Spleen (tissue), 11 donors: ENCODE results near the gene COL4A2. TPM values are rescaled to one million over a fixed set of nuclear protein-coding genes. Genes with fewer than 3 reads are reported as not detected.

Source experiments
- DNase-seq: peaks from one replicate; pipeline ENCODE4 v3.0.0-alpha.2; 2020
- H3K27ac ChIP-seq, 8 donors: fragments of 200-600 bp; sonication (generic) in 7 of 8; 1 replicate in 4 of 8; 2 replicates in 4 of 8; pipeline versions ENCODE4 v1.5.0 to v1.8.0; 2016 to 2021; ENCODE audit warnings: inconsistent platforms in 4 of 8, mild to moderate bottlenecking in 4 of 8, moderate library complexity in 1 of 8
- H3K27me3 ChIP-seq, 7 donors: fragments of 200-600 bp; sonication (generic) in 6 of 7; replicated peaks in 1 of 7; 1 replicate in 4 of 7; 2 replicates in 3 of 7; pipeline versions ENCODE4 v1.5.0 to v1.8.0; 2016 to 2021; ENCODE audit warnings: inconsistent platforms in 3 of 7, mild to moderate bottlenecking in 1 of 7
- H3K36me3 ChIP-seq, 6 donors: fragments of 200-600 bp; sonication (generic) in 5 of 6; 1 replicate in 4 of 6; 2 replicates in 2 of 6; pipeline versions ENCODE4 v1.5.0 to v1.8.0; 2016 to 2021; ENCODE audit warnings: inconsistent platforms in 2 of 6
- H3K4me1 ChIP-seq, 6 donors: fragments of 200-600 bp; sonication (generic) in 5 of 6; 1 replicate in 3 of 6; 2 replicates in 3 of 6; pipeline versions ENCODE4 v1.5.0 to v1.8.0; 2016 to 2021; ENCODE audit warnings: inconsistent platforms in 3 of 6
- H3K4me3 ChIP-seq, 8 donors: fragments of 200-600 bp; sonication (generic) in 7 of 8; 1 replicate in 4 of 8; 2 replicates in 4 of 8; pipeline versions ENCODE4 v1.5.0 to v1.8.0; 2016 to 2021; ENCODE audit warnings: inconsistent platforms in 4 of 8, mild to moderate bottlenecking in 4 of 8, moderate library complexity in 2 of 8
- H3K9me3 ChIP-seq, 8 donors: fragments of 200-600 bp; sonication (generic) in 7 of 8; 1 replicate in 4 of 8; 2 replicates in 4 of 8; pipeline versions ENCODE4 v1.5.0 to v1.8.0; 2016 to 2021; ENCODE audit warnings: inconsistent platforms in 4 of 8
- CTCF ChIP-seq, 11 experiments: fragments of 200-600 bp in 7 of 11; fragments of 450-650 bp in 4 of 11; sonication (generic) in 4 of 11; IDR thresholded peaks in 8 of 11; conservative IDR thresholded peaks in 3 of 11; 1 replicate in 7 of 11; 2 replicates in 4 of 11; pipeline versions ENCODE4 v1.4.0 to v1.8.0; 2016 to 2021; ENCODE audit warnings: antibody characterized with exemption in 11 of 11, inconsistent platforms in 4 of 11, mild to moderate bottlenecking in 1 of 11
- POLR2A ChIP-seq, 3 donors: fragments of 450-650 bp; IDR thresholded peaks; one replicate each; pipeline ENCODE4 v1.5.1; 2017; ENCODE audit warnings: antibody characterized with exemption in 3 of 3, mild to moderate bottlenecking in 1 of 3
- POLR2AphosphoS5 ChIP-seq, 3 donors: sonication (generic); formaldehyde crosslinking; IDR thresholded peaks; one replicate each; pipeline ENCODE4 v1.5.1; 2017; ENCODE audit warnings: antibody characterized with exemption in 3 of 3
- WGBS, 5 donors: extraction: QIAGEN DNeasy Blood & Tissue Kit in 3 of 5; methylation state at CpG; one replicate each; pipeline versions ENCODE4 v1.1.5 to v1.1.7; 2013 to 2018; 5-methylcytosine and 5-hydroxymethylcytosine counted together
- intact Hi-C: fragments of 100-400 bp; cut with DNase I; formaldehyde crosslinking; loops from one replicate; pipeline ENCODE4 v1.15.0; 2023; ENCODE audit warnings: low total_unique reads
- polyA plus RNA-seq, 3 donors: library from polyadenylated mRNA; stranded (reverse); fragments of 200-250 nt; gene quantifications; one replicate each; pipeline ENCODE4 v1.2.1, GENCODE V29; 2013
- total RNA-seq, 7 donors: library from RNA; depleted of rRNA in 3 of 7; stranded (reverse); fragments of >200 nt in 3 of 7; fragmentation: NEBNext Ultra II Directional in 4 of 7; extraction: Animal tissue kit (Norgen Biotek cat#: 25700) in 4 of 7; gene quantifications; one replicate each; pipeline versions ENCODE4 v1.1.0 to v1.2.1, GENCODE V29; 2016 to 2021
- donor health status: healthy with polysubstance abuse.
- donor health status: DM: no; HTN: no; CAD: no; lungs with moderate emphysema.
- donor health status: DM: no; HTN: no; CAD: no.
- donor health status: Bipolar disorder and iron deficiency.
- donor health status: healthy.
- donor health status: DM: no; HTN: no; CAD: no.
- donor health status: DM: yes; HTN: yes; CAD: no.

Gene COL4A2
- total and polyA plus RNA-seq, 10 donors, result 52.6 to 712 (median 337) TPM

DNA sequence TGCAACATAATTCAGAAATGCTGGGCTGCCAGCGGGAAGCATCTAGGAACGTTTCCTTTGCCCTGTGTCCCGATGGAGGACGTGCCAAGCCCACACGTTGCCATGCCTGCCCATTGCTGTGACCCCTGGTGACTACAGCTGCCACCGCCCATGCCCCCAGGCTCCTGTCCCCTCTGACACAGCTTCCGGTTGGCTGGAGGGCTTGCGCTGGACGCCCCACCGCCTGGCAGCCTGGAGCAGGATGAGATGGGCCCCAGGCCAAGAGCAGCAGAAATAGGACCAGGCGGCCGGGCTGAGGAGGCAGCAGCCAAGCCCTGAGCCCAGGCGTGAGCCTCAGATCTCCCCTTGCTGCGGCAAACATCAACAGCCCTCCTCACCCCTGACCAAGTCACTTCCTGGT, 125.9 kb downstream of the COL4A2 start:
- no peaks in the 10 kb centered on the region for H3K9me3 ChIP-seq
- 46 to 73% (median 61%) methylated on average over 10 to 14 of the region's 14 CpGs for WGBS, 5 donors
- peak overlapping the region in 7 of 8 donors; percentile 22 to 64 (median 44) for H3K27ac ChIP-seq
- peaks cover 0 to 59% (median 2%) of the 10 kb centered on the region in 6 donors for H3K36me3 ChIP-seq
- intact Hi-C loops, result no loop called here
- no peak for TF ChIP-seq CTCF (IDR thresholded peaks at IDR 0.05 in 8 of 11, conservative IDR thresholded peaks at IDR 0.05 in 3 of 11)
- peak; percentile 71 to 89 (median 74) for TF ChIP-seq POLR2AphosphoS5 (IDR thresholded peaks at IDR 0.05)
- peaks cover 0 to 10% (median 0%) of the 10 kb centered on the region in 7 donors for H3K27me3 ChIP-seq
- no peak for DNase-seq
- H3K4me1 ChIP-seq, result peaks cover 0 to 36% (median 6%) of the 10 kb centered on the region in 6 donors
- no peak overlapping the region for H3K4me3 ChIP-seq

DNA sequence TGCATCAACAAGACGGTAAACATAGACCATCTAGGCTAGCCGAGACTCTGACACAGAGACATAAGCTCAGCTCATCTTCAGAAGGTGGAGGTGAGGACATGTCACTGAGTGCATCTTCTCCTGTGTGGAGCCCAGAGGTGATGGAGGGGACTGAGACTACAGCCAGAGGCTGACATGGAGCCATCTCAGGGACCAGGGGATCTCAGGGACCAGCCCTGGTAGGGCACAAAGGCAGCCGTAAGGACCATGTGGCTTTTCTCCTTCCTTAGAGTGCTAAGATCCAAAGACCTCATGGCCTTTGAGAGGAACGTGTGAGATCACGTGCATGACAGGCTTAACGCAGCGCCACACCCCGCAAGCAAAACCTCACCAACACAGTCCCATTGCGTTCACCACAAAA, 127.5 kb downstream of the COL4A2 start:
- TF ChIP-seq POLR2AphosphoS5 (IDR thresholded peaks at IDR 0.05) (no peak), CTCF (IDR thresholded peaks at IDR 0.05 in 8 of 11, conservative IDR thresholded peaks at IDR 0.05 in 3 of 11) (no peak), POLR2A (IDR thresholded peaks at IDR 0.05) (no peak)
- Histone ChIP-seq H3K4me3 (no peak overlapping the region), H3K36me3 (peaks cover 0 to 73% (median 3%) of the 10 kb centered on the region in 6 donors), H3K27me3 (peaks cover 0 to 13% (median 0%) of the 10 kb centered on the region in 7 donors), H3K4me1 (peaks cover 0 to 36% (median 6%) of the 10 kb centered on the region in 6 donors), H3K27ac (no peak overlapping the region), H3K9me3 (no peaks in the 10 kb centered on the region)
- DNase-seq, result no peak
- 83 to 95% (median 93%) methylated on average over 9 of the region's 9 CpGs for WGBS, 5 donors
- intact Hi-C loops, result no loop called here

- DNase-seq, result no peak
- peaks cover 0 to 36% (median 6%) of the 10 kb centered on the region in 6 donors for H3K4me1 ChIP-seq
- peaks cover 0 to 13% (median 0%) of the 10 kb centered on the region in 7 donors for H3K27me3 ChIP-seq
- TF ChIP-seq POLR2AphosphoS5 (IDR thresholded peaks at IDR 0.05) (no peak), POLR2A (IDR thresholded peaks at IDR 0.05) (no peak), CTCF (IDR thresholded peaks at IDR 0.05 in 8 of 11, conservative IDR thresholded peaks at IDR 0.05 in 3 of 11) (no peak)
- H3K36me3 ChIP-seq, result peaks cover 0 to 74% (median 3%) of the 10 kb centered on the region in 6 donors
- WGBS, 5 donors, result 87 to 95% (median 89%) methylated on average over 5 of the region's 5 CpGs
- intact Hi-C loops, result no loop called here
- no peak overlapping the region for H3K27ac ChIP-seq
- H3K9me3 ChIP-seq, result no peaks in the 10 kb centered on the region
- H3K4me3 ChIP-seq, result no peak overlapping the region
These were observed 128.2 kb downstream of the COL4A2 start for GRCh38 chr13:110435331-110435730.

- 86 to 95% (median 92%) methylated on average over 9 of the region's 9 CpGs for WGBS, 5 donors
- no peak for DNase-seq
- TF ChIP-seq CTCF (IDR thresholded peaks at IDR 0.05 in 8 of 11, conservative IDR thresholded peaks at IDR 0.05 in 3 of 11) (no peak), POLR2A (IDR thresholded peaks at IDR 0.05) (no peak), POLR2AphosphoS5 (IDR thresholded peaks at IDR 0.05) (no peak)
- H3K27me3 ChIP-seq, result peaks cover 0 to 13% (median 0%) of the 10 kb centered on the region in 7 donors
- H3K9me3 ChIP-seq, result no peaks in the 10 kb centered on the region
- intact Hi-C loops, result no loop called here
- H3K4me1 ChIP-seq, result peaks cover 0 to 29% (median 6%) of the 10 kb centered on the region in 6 donors
- no peak overlapping the region for H3K4me3 ChIP-seq
- peaks cover 0 to 74% (median 3%) of the 10 kb centered on the region in 6 donors for H3K36me3 ChIP-seq
- no peak overlapping the region for H3K27ac ChIP-seq
These were observed 129.2 kb downstream of the COL4A2 start for GRCh38 chr13:110436276-110436675.
